Activated CD4-positive, alpha-beta T cell treated with anti-CD3 and anti-CD28 coated beads, Interleukin-2, Interleukin-6, amounts not matched to agents 100 ng/mL and 50 ng/mL, durations not matched to agents 16 hours and 8 hours (primary cell): Measurements from ENCODE around the gene YTHDC2.

Source experiments
- DNase-seq: peaks from one replicate; pipeline ENCODE4 v3.0.0-alpha.2; 2020

Gene YTHDC2

DNA sequence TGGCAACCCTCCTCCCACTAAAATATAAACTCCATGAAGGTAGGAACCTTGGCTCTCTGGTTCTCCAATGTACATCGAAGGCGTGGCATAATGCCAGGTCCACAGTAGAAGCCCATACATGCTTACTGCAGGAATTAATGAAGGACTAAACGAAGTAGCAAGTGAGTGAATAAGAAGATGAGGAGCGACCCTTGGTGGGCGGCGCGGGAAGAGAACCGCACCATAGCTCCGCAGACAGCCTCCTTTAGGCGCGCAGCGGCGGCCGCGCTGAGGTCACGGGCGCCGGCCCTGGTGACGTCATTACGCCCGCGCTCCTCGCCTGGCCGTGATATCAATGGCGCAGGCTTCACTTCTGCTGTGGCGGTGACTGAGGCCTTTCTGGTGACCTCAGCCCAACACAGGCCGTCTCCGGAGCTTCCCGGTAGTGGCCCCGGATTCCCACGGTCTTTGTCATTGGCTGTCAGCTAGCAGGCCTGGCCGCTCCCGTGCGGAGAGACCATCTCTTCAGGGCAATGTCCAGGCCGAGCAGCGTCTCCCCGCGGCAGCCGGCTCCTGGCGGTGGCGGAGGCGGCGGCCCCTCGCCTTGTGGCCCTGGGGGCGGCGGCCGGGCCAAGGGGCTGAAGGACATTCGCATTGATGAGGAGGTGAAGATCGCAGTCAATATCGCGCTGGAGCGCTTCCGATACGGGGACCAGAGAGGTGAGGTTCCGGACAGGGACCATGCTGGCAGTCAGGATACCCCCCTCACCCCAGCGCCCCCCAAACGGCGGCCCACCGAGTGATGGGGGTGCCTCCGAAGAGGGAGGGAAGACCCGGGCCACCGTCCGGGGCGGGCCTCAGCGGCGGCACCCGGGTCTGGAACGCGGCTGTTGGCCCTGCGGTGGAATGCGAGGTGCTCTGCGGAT is at the start of gene YTHDC2:
Gene YTHDC2 (plus strand): TSS at position 311 of the 905 bp plus-strand sequence. CDS start 202 bp downstream, at position 513.
- DNase-seq: peak; percentile 91

DNA sequence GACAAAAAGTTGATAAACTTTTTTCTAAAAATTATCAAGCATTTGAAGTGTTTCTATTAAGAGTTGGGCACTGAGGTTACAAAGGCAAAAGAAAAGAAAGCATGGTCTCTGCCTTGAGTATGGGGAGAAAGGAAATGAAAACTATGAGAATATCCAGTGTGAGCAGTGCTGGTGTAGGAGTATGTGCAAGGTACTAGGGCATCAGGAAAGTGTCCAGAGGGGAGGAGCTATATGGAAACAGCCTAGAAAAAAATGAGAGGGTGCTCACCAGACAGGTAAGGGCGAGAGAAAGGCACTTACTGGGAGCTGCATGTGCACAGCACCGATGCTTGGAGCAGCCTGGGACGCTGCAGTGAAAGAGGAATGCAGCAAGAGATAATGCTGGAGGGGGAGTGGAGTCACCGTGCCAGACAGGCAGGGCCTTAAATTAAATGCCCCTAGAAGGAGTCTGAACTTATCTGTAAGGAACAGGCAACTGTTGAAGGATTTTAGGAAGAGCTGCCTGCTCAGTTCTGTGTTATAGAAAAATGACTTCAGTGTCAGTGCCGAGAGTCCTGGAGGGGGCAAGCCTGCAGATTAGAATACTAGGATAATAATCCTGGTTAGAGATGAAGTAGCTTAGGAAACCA is 39.3 kb upstream of the YTHDC2 start:
- no peak for DNase-seq

DNA sequence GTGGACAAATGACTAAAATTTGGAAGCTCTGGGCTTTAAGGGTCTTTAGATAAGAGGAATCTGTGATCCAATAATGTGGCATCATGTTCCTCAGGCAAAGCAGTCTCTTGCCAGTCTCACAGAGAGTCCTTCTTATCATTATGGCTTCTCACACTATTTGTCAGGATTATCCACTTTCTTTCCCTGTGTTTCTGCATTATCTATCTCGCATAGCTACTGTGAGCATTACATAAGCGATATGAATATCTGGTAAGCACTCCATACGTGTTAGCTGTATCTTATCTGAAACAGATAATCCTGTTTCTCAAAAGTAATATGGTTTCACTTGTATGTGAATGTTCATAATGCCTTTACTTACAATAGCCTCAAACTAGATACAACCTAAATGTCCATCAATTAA is 34.8 kb upstream of the YTHDC2 start:
- no peak for DNase-seq

DNA sequence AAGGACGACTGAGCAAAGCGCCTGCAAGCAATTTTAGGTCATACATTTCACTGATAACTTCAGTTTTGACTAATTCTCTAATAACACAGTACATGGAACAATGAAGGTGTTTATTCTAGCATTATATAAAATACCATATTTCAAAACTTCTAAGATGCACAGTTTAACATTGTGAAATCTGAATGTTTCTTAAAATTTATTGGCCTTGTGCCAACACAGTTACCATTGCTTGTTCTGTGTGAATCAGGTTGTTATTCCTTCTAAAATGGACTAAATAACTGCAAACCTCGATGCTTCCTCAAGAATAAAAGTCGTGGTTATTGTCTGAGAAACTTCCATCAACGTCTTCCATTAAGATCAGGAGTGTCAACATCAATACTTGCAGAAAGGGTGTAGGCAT is 33.3 kb upstream of the YTHDC2 start:
- no peak for DNase-seq

DNA sequence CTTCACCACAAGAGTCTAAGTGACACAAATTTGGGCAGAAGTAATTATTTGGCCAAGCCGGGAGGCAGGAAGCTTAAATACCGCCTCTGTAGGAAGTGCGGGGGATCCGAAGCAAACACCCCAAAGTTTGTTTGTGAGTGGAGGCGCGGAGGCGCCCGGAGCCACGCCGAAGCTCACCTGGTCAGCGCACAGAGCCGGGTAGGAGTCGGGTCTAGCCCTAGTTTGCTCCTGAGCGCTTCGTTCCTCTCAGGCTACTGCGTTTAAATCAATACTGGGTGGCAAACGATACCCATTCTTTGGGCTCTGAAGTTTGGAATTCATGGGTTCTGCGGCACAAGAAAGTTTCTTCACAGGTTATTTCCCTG is 26.1 kb upstream of the YTHDC2 start:
- DNase-seq: no peak

DNA sequence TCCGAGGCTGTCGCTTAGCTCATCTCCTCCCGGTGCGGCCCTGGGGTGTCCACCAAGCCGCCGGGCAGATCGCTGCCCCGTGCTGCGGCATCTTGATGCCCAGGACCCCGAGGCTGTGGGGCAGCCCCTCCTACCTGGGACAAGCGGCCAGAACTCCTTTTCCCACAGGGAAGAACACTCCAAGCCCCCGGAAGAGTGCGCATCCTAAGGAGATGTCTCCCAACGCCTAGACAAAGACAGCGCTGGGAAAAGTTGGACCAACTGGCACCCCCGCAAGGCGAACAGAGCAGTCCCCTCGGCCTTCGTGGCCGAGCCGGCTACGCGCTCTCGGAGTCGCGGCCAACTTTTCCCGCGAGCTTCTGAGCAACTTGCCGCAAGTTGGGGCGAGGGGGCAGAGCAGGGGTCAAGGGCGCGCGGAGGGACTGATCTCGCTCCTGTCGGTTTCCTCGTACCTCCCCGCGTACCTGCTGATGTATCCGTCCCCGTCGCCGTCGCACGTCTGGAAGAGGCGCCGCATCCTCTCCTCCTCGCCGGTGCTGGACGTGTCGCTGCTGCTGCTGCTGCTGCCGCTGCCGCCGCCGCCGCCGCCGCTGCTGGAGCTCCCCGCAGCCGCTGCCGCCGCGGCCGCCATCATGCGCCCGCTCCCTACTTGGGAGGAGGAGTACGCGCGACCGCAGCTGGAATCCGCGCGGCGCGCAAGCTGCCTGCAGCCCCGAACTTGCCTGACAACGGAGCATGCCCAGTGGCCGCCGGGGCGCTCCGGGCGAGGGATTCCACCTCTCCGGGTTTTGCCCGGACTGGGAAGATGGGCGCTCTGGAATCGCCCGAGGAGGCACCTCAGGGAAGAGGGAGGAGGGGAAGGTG is 25.5 kb upstream of the YTHDC2 start, which contains the start of gene MCC:
Gene MCC (minus strand): TSS at position 673 of the 864 bp plus-strand sequence.
- DNase-seq: peak; percentile 30

DNA sequence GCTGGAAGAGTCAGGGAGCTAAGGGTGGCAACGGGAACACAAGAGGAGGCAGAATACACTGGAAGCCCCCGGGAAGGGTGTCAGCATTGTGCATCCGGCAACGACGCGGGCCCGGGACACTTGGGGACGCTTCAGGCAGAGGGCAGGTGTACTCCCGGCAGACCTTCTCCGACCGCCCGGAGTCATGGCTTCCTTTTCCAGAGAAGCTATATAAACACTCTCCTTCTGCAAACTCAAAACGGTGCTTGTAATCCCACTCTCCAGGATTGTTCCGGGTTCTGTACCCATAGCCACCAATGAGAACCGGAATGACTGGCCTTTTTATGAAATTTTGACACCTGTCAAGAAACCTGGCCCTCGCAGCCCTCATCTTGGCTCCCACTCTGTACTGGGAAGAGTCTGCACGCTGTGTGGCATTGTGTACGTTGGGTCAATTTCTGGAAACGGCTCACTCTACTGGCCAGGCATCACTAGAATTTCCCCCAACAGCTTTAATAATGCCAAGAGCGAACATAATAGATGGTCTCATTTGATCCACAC is 24.8 kb upstream of the YTHDC2 start:
- DNase-seq: no peak

DNA sequence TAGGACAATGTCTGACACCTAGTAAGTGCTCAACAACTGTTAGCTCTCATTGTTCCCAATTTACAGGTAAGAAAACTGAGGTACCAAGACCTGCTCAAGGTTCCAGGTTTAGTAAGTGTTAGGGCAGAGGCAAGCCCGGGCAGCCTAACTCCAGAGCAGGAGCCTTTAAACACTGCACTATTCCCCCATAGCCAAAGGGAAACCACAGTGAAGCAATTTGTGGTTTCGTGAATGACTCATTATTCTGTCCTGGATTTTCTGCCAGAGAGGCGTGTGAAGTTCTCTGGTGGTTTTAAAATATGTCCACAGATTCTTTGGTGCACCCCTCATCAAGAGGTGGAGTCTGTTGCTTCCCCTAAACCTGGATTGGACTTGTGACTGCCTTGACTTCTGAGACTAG is 24.2 kb upstream of the YTHDC2 start:
- peak; percentile 53 for DNase-seq

DNA sequence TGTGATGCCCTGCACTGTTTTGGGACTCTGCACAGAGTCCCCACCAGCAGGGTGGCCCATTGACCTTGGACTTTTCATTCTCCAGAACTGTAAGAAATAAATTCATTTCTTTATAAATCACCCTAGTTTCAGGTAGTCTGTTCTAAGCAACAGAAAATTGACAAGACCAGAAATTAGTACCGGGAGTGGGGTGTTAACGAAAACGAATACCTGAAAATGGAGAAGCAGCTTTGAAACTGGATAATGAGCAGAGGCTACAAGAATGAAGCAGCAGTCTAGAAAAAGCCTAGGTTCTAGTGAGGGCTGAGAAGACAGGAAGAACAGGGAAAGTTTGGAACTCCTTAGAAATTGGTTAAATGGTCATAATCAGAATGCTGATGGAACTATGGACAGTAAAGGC is 23.2 kb upstream of the YTHDC2 start:
- no peak for DNase-seq

DNA sequence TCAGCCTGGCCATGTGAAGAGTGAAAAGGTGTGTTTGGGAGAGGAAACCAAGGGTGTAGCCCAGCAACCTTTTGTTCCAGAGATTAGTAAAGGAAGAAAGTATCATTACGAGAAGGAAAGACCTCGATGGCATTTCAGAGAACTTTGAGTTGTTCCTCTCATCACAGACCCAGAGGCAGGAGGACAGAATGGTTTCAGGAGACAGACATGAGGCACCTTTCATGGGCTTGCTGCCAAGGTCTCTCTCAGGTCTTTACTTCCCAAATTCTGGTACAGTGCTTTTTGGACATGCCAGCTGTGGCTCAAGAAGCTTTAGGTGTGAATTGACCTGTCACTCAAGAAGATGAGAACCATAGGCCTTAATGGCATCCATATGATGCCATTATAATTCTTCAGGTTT is 22.5 kb upstream of the YTHDC2 start:
- DNase-seq: no peak

DNA sequence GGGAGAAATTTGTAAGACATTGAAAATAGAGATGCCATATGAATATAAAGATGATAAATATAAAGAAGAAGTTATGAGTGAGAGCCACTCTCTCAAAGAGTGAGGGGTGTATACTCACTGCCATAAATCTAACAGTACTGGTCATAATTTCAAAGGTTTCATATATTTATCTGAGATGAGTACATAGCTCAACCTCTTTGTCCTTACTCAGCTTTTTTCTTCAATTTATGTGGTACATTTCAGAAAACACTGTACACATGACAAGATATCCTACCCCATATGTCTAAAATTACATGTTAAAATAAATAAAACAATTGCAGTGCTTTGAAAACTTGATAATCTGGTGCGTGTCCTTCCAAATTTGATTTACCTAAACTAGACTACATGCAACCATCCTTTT is 20.0 kb upstream of the YTHDC2 start:
- DNase-seq: no peak

DNA sequence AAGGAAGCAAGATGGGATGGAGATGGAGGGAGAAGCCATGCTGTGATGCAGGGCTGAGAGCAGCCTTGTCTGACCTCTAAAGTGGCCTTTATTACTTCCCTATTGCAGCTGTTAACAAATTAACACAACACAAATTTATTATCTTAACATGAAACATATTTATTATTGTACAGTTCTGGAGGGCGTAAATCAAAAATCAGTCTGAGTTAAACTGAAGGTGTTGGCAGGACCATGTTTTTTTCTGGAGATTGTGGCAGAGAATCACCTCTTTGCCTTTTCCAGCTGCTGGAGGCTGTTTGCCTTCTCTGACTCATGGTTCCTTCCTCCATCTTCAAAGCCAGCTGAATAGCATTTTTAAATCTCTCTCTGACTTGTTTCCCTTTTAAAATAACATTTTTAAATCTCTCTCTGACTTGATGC is 18.1 kb upstream of the YTHDC2 start:
- DNase-seq: no peak

DNA sequence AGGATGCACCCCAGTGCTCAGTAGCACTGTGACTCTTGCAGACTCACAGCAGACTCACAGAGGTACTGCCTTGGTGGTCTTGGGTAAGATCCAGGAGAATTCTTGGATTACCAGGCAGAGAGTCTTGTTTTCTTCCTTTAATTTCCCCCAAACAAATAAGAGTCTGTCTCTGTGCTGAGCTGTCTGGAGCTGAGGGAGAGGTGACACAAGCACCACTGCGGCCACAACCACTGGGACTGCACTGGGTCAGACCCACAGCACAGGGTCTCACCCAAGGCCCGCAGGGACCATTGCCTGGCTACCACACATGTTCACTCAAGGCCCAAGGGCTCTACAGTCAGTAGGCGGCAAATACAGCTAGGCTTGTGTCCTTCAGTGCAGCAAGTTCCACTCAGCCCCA is 11.4 kb upstream of the YTHDC2 start:
- no peak for DNase-seq

DNA sequence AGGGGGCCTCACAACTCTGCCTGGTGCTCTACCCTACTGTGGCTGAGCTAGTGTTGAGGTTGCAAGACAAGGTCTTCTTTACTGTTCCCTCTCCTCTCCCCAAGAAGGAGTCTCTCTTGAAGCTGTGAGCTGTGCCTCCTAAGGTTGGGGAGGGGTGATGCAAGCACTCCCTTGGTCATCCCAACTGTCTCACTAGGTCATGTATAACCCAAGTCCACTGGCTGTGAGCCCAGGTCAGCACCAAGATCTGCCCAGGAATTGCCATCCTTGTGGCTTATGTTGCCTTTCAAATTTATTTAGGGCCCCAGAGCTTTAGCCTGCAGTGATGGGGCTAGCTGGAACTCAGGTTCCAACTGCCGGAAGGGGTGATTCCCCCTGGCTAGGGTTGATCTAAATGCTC is 10.3 kb upstream of the YTHDC2 start:
- no peak for DNase-seq

DNA sequence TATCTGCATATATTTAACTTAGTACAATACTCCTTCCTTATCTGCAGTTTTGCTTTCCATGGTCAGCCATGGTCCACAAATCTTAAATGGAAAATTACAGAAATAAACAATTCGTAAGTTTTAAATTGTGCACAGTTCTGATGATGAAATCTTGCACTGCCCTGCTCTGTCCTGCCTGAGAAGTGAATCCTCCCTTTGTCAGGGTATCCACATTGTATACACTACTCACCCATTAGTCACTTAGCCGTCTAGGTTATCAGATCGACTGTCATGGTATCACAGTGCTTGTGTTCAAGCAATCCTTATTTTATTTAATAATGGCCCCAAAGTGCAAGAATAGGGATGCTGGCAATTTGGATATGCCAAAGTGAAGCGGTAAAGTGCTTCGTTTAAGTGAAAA is 8.3 kb upstream of the YTHDC2 start:
- no peak for DNase-seq

DNA sequence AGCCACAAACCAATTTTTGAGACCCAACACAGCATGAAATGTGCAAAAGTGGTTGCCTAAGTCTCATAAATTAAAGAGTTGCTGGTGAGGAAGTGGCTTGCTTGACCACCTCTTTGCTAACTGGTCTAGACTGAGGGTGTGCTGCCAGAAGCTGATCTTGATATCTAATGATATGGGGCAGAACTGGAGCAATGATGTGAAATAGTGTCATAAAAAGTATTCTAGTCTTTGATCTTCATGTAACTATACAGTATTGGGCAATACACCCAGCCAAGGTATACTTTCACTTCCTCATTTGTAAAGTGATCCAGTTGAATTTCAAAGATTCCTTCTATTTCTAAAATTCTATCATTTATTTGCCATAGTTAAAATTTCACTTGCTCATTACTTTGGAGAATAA is 5.9 kb upstream of the YTHDC2 start:
- DNase-seq: no peak

DNA sequence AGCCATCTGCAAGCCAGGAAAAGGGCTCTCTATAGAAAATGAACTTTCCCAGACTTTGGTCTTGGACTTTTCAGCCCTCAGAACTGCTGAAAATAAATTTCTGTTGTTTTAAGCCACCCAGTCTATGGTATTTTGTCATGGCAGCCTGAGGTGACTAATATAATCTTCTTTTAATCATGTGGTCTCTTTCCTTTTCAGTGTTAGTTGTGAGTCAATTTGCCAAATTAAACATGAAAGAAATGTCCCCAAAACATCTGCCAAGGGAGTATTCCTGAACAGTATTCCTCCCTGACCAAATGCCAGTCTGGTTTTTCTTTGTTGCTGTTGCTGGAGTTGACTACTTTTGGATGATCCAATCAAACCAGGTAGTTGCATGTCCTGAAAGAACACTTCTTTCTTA is 4.7 kb upstream of the YTHDC2 start:
- no peak for DNase-seq

DNA sequence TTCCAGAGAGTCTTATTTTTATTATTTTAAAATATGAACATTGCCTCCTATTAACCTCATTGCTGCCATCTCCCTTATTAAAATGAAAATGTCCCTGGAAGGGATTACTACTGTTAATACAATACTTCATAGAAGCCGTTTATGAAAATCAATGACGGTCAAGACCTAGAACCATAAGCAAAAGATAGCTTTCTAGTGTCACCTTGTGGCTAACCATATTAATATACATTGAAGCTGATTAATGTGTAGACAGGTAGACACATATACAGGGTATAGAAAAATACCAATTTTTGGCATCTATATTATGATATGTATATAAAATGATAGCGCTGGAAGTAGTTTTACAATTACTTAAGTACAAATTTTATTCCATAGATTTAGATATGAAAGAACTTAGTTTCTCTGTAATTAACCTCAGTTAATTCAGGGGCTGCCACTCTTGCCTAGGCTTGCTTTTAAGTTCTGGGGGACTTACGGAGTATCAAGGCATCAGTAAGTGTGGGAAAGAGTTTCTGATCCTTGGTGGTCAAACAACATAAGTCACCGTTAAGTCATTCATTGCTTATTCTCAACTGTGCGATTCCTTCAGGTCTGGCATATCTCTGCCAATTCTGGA is 2.5 kb upstream of the YTHDC2 start:
- DNase-seq: peak; percentile 37

DNA sequence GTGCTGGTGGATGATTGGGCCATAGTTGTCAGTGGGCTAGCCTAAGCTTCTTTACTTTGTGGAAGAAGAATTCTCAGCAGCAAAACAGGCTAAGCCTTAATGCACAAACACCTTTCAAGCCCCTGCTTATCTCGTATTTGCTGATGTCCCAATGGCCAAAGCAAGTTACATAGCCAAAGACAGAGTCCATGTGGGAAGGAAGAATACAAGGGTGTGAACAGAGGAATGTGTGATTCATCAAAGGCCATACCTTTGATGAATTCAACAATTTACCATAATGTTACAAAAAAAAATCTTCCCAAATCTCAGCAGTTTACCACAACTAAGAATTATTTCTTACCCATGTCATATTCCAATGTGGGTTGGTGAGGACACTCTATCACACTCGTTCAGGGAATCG is 1.2 kb upstream of the YTHDC2 start:
- DNase-seq: no peak

DNA sequence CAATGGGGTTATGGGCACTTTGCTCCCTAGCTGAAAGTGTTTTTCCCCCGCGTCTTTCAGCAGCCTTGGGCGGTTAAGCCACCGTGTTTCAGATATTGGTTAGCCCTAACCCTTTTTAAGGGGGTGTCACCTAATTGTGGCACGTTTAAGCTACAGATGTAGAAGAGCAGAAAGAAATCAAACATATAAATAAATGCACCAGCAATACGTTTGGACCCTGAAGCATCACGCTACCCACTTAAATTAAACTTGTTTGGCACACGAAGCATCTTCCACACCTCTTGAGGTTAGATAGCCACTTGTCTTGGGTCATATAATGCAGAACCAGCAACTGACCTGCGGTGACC is 768 bp downstream of the YTHDC2 start:
- no peak for DNase-seq

DNA sequence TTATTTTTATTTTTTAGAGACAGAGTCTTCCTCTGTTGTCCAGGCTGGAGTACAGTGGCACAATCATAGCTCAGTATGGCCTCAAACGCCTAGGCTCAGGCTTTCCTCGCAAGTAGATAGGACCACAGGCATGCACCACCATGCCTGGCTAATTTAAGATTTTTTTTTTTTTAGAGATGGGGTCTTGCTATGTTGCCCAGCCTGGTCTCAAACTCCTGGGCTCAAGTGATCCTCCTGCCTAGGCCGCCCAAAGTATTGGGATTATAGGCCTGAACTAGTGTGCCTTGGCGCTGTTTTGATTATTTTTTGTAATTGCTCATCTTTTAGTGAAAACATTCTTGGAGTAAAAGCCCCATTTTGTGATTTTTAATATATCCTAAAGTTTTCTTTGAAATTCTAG is 5.4 kb downstream of the YTHDC2 start:
- no peak for DNase-seq

DNA sequence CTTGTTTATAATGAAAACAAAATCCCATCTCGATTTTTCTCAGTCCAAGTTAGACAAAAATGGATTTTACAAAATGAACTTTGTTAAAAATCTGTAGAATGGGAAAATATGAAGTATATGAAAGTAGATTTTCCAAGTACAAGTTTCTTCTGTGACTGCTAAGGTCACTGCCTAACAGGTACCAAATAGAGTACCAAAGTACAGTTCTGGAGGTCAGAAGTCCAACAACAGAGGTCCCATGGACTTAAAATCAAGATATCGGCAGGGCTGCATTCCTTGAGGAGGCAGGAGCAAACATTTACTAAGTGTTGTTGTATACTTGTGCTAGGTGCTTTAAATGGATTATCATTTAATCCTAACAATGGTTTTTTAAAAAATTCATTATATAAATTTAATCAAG is 5.9 kb downstream of the YTHDC2 start:
- DNase-seq: no peak

DNA sequence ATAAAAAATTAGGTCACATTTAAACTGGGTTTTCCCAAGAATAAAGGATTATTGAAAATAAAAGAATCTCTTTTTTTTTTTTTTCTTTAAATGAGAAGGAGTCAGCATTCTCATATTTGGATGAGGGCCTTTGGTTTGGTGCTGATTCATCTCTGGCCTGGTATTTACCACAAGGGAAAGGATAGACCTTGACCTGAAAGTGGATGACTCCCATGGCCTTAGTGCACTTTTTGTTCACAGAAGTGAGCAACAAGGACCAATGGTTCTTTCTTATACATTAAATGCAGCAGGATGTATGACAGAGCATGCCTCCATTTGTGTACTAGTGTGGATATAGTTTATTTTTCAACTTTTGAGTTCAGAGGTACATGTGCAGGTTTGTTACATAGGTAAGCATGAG is 6.9 kb downstream of the YTHDC2 start:
- peak; percentile 75 for DNase-seq
